Colon (tissue), 2 donors: ENCODE results near the gene DIP2A.
"Not testable (repeated sequence)": the region's sequence is repeated elsewhere in the genome, so short reads cannot be mapped to it uniquely, and the experiment has no call there.

ENCODE experiments used
- FAIRE-seq: peaks from 2 replicates; lab custom pipeline; 2012; peaks lifted over from hg19 to GRCh38; lab: Jason Lieb, UNC
- donor health status: control.
- donor health status: control.

The DIP2A gene

DNA sequence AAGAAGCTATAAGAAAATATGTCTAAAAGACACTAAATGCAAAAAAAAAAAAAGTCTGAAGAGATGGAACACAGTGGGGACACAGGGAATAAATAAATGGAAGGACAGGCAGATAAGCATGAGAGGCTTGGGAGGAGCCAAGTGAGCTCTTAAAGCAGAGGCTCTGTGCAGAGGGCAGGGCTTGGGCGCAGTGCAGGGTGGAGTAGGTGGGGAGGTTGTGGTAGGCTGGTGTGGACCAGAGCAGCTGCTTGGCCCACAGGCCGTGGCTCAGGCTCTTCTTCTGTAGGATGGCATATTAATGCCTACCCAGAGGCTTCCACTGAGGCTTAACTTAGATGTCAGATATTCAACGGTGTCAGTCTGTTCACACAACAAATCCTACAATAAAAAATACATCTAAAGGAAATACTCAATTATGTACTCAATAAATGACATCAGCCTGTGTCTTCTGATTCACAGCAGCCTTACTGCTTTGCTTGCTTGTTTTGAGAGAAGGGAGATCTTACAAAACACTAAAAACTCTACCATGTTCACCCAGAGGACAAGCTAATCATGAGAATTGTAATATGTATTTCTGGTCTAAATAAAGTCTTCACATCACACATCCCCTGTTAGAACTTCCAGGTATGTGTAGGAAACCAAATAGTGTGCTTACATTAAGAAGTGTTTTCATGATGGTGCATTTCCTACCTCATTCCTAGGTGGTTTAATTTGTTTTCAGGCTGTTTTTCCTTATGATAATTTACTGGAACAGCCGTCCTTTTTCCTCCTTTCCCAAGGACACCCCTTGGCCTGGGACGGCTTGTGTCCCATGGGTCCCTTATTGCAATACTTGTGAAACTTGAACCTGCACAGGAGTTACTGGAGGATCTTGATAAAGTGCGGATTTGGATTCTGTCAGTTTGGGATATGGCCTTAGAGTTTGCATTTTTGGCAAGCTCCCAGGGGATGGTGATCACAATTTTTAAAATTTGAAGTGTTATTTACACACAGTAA, 24.9 kb downstream of the DIP2A start:
- no peak for FAIRE-seq

DNA sequence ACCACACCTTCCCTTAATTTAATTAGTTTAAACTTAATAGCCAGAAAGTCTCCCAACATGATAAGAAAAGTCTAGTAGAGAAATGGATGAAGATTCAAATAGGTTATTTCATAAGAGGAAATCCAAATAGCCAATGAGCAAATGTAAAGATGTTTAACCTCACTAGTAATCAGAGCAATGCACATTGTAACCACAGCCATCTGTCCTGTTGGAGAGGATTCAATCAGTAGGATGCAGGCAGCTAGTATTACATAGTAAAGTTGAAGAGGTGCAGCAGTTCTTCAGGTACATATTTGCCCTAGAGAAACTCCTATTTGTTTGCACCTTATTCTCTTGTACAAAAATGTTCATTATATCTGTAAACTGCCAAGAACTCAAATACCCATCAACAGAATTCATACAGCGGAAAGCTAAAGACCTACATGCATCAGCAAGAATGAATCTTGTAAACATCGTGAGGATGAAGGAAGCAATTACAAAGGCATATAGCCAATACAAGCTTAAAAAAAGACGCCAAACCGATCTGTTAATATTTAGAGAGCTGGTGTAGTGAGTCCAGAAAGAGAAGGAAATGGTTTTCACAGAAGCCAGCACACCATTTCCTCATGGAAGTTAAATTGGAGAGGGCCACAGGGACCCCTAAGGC, 27.9 kb downstream of the DIP2A start:
- FAIRE-seq: no peak

DNA sequence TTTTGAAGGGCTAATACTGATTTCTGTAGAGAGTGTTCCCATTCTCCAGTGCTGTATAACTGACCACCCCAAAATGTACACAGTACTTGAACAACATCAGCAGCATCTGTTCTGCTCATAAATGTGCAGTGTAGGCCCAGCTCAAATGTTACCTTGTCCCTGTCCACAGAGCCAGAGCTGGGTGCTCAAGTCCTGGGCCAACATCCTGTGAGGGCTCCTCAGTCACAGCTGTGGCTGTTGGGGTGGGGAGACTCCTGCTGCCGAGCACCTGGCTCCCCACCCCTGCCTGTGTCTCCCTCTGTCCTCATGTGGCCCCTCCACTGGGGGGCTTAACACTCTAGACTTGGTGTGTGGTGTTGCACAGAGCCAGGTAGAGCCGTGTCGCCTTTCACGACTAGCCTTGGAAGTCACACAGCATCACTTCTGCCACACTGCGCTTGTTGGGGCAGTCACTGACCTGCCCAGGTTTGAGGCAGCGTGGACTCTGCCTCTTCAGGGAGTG, 30.5 kb downstream of the DIP2A start:
- no peak for FAIRE-seq

DNA sequence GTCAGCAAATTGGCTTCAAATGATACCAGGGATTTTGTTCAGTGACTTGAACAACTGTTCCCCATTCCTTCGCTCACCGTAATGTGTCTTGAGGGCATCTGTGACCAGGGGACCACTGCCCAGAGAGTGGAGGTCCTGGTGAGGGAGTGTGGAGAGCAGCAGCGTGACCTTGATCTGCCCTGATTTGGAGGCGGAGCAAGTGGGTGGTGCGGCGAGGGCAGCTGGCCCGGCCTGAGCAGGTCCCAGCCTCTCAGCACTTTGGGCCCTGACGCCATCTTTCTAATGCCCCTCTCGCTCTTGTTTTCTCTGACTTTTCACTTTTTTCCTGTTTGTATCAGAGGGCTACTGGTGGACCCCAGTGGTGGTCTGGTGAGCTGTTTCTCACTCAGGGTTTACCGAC, 31.1 kb downstream of the DIP2A start:
- FAIRE-seq: no peak

DNA sequence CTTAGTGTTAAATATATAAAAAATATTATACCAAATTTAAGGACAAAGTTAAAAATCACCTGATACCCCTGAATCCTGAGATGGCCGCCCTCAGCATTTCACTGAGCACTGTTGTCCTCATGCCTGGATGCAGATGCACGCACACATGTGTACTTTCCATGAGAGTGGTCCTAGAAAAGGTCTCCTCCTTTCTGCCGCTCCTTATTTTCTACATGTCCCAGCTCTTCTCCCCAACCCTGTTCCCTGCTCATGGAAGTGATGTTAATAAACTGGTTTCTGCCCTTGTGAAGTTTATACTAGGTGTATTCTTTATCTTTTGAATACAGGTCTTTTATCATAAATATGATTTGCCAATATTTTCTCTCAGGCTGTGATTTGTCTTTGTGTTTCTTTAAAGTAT, 32.9 kb downstream of the DIP2A start:
- FAIRE-seq: no peak

DNA sequence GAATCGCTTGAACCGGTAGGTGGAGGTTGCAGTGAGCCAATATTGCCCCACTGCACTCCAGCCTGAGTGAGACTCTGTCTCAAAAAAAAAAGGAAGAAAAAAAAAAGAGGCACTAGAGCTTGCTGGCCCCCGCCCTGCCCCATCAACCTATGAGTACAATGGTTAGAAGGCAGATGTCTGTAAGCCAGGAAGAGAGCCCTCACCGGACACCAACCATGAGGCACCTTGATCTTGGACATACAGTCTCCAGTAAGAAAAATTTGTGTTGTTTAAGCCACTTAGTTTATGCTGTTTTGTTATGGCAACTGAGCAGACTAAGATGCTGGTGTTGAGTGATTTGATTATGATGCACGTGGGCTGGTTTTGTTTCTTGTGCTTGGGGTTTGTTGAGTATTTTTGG, 34.2 kb downstream of the DIP2A start:
- FAIRE-seq: no peak

DNA sequence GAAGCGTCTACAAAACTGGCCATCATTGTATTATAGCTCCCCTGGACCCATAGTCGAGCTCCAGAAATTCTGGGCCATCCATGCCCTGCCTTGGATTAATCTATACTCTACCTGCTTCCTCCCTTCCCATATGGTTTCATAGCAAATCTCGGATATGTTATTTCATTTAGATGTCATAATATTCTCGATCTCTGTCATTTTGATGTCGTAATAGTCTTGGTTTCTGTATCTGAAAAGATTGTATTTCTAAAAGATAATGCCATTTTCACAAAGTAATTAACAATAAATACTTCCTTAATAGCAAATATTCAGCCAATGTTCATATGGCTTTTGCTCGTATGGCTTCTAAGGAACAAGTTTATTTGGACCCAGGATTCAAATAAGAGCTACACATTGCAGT, 35.1 kb downstream of the DIP2A start:
- no peak for FAIRE-seq

DNA sequence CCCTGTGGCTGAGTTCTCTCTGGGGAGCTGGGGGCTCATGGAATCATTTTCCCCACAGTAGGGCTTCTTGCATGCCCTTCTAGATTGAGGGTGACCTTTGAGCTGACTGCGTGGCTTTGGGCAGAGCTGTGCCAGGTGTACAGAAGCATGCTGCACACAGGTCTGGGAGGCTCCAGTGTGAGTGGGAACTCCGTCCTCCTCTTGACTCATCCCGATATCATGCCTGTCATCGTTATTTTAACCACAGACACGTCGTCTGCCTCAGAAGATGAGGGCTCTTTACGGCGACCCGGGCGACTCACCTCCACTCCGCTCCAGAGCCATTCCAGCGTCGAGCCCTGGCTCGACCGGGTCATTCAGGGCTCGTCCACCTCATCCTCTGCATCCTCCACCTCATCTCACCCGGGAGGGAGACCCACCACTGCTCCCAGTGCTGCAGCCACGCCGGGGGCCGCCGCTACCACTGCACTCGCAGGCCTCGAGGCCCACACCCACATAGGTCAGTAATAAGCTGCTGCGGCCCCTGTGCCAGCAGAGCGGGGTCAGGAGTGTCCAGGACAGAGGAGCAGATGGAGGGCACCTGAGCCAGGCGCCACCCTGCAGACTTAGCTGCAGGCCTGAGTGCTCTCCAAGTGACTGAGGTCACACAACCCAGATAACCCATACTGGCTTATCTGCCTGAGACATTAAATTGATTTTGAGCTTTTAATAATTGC, 39.8 kb downstream of the DIP2A start:
- no peak for FAIRE-seq

DNA sequence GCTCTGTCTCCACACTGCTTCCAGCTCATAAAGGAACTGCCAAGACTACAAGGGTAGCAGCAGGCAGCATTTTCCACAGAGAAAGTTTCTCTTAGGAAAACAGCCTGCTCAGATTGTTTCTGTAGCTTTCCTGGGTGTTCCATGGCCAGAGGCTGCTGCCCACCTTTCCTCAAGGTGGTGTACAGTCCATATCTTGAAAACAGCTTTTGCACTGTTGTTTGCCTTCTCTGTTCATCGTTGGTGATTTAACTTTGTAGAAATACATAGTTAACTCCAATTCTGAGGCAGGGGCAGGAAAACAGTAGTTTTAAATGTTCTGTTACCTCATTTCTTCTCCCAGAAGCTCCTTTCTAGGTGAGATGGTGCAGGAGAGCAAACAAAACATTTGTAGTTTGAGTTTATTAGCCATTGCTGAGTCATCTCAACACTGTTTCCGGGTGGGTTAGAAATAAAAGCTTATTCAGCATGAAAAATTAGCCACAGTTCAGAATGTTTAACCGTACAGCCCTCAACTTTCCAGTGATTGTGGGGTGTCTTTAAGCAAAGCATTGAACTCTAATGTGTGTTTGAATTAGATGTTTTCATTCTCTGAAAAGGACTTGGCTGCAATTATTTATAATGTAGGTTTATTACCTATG, 41.7 kb downstream of the DIP2A start:
- FAIRE-seq: no peak

DNA sequence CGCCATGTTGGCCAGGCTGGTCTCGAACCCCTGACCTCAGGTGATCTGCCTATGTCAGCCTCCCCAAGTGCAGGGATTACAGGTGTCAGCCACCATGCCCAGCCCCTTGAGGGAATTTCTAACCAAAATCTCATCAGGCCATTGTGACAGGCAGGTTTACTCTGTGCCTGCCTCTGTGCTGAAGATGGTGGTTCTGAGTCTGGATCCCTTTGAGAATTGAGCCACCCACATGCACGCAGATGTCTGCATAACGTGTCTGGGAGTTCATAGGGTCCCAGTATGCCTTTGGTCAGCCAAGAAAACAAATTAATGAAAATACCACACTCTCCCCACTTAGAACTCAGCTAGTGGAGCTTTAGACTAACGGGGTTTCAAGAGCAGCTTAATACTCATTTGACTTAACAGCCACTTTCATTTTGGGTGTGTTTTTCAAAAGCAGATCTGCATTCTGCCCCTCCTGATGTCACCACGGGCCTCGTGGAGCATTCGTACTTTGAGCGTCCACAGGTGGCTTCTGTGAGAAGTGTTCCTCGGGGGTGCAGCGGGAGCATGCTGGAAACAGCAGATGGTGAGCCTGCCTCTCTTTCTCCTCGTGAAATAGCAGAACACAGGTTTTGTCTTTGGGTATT, 45.3 kb downstream of the DIP2A start:
- FAIRE-seq: no peak

DNA sequence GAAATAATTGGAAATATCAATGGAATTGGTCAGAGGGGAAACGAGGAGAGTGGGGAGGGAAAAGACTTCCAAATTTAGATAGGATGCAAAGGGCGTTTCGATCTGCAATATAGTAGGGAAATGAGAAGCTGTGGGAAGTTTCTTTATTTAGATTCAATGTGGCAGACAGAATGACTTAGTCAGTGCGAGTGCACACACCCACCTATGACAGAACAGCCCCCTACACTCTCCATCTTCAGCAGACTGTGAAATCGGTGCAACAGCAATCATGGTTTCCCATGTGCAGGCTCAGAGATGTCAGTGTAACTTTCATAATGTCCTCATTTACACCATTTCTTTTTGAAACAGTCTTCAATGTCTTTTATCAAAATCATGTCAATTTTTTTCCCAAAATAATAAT, 46.0 kb downstream of the DIP2A start:
- no peak for FAIRE-seq

DNA sequence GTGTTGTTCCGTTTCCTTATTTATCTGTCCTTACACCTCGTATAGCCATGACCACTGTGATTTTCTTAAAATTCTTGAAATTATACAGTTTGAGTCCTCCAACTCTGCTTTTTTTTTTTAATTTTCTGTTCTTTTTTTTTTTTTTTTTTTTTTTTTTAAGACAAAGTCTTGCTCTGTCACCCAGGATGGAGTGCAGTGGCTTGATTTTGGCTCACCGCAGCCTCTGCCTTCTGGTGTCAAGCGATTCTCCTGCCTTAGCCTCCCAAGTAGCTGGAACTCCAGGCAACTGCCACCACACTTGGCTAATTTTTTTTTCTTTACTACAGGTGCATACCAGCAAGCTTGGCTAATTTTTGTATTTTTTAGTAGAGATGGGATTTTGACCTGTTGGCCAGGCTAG, 48.9 kb downstream of the DIP2A start:
- no peak for FAIRE-seq

DNA sequence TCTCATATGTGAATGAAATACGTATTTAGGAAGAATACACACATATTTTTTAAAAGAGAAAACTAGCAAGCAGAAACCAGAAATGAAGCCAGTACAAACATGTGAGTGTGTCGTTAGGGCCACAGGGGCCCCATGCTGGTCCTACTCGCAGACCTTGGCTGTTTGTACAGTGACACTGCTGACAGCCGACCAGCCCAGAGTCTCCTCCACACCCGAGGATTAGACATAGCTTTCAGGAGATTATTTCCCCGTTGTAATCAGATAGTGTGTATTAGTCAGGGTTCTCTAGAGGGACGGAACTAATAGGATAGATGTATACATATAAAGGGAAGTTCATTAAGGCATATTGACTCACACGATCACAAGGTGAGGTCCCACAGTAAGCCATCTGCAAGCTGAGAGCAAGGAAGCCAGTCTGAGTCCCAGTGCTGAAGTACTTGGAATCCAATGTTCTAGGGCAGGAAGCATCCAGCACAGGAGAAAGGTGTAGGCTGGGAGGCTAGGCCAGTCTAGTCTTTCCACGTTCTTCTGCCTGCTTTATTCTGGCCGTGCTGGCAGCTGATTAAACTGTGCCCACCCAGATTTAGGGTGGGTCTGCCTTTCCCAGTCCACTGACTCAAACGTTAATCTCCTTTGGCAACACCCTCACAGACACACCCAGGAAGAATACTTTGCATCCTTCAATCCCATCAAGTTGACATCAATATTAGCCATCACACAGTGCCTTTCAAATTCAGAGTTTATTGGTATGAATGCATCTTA, 51.2 kb downstream of the DIP2A start:
- FAIRE-seq: no peak

DNA sequence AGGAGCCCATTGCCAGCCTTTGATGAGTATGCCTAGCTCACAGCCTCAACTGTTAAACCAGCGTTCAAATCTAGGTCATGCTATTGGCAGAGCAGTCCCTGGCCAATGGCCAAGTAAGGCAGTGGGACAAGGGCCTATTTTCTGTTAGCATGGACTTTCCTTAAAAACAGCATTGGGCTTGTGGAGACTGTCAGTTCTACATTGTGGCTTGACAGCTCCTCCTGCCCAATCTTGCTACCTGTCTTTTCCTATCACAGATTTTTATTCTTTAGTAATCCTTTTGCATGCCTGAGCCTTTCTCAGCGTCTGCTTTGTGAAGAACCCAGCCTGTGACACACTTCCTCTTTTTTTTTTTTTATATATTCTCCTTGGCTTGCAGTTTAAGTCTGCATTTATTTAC, 56.4 kb downstream of the DIP2A start:
- no peak for FAIRE-seq

DNA sequence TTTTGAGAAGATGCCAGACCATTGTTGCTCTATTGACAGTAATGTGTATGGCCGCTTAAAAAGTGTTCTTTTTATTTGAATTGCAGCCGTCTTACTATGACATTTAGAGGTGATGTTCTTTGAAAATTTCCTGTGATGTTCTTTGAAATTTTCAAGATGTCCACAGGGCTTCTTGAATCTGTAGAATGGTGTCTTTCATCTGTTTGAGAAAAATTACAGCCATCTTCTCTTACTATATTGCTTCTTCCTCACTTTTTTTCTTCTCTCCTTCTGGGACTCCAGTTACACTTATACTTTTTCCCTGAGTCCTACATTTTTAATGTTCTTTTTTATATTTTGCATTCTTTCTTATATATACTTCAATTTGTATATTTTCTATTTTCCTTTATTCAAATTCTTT, 57.4 kb downstream of the DIP2A start:
- FAIRE-seq: no peak

DNA sequence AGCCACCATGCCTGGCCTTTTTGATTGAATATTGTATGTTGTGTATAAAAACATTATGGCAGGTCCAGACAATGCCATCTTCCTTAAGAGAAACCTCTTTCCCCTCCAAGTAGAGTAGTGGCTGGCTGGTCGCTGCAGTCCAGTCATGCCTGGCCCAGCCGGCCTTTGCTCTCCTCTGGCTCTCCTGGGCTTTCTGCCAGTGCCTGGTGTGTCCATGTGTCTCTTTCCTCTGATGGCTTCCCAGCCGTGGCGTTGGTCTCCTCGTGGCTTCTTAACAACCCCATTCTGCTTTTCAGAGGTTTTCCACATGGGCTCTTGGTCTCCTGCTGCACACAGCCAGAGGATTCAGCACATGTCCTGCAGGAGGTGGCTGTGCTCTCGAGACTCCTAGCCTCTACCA, 58.7 kb downstream of the DIP2A start:
- no peak for FAIRE-seq

DNA sequence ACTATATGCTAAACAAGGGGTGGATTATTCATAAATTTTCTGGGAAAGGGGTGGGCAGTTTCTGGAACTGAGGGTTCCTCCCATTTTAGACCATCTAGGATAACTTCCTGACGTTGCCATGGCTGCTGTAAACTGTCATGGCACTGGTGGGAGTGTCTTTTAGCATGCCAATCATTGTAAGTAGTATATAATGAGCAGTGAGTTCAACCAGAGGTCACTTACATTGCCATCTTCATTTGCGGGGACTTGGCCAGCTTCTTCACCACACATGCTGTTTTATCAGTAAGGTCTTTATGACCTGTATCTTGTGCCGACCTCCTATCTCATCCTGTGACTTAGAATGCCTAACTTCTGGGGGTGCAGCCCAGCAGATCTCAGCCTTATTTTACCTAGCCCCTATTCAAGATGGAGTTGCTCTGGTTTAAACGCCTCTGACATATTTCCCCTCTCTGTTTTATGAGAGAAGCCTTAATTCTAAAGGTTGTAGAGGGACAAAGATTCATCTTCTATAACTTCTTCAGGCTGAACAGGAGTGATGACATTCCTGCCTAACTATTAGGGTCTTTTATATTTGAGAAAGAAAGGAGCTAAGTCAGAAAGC, 60.4 kb downstream of the DIP2A start:
- no peak for FAIRE-seq

DNA sequence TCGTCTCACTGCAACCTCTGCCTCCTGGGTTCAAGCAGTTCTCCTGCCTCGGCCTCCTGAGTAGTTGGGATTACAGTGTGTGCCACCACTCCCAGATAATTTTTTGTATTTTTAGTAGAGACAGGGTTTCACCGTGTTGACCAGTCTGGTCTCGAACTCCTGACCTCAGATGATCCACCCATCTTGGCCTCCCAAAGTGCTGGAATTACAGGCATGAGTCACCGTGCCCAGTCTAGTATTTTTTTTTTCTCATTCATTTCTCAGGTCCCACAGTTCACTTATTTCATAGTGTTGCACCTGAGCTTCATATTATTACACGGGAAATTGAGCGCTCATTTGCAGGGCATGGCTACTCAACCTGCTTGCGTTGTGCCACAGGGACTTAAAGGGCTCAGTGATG, 68.7 kb downstream of the DIP2A start:
- FAIRE-seq: not testable (repeated sequence)

DNA sequence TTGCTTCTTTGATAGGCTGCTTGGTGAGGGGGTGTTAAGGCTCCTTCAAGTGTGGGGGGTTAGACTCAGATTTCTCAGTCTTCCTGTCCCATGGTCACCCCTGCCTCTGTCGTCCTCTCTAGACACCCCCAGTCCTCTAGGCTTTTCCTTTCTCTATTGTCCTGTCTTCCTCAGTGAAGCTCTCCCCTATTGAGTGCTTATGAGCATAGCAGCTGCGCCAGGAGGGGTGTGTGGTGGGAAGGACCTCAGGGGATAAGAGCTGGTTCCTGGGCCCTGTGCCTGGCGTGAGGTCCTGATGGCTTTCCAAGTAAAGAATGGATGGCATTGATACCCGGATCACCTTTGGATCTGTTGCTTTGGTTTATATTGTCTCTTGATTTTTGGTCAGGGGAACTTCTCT, 69.1 kb downstream of the DIP2A start:
- FAIRE-seq: no peak

DNA sequence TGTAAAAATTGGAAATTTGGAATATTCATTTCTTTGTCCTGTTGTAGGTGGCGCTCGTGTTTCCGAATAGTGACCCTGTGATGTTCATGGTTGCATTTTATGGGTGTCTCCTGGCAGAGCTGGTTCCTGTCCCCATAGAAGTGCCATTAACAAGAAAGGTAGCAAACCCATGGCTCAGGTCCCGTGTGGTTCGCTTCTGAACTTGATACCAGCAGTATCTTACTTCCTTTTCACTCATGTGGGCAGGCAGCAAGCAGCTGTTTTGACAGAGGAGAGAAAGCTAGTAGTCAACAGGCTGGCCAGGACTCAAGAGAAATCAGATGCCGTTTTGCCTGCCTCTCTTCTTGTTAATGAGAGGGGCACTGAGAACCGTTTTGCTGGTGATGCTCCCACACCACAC, 73.4 kb downstream of the DIP2A start:
- no peak for FAIRE-seq

DNA sequence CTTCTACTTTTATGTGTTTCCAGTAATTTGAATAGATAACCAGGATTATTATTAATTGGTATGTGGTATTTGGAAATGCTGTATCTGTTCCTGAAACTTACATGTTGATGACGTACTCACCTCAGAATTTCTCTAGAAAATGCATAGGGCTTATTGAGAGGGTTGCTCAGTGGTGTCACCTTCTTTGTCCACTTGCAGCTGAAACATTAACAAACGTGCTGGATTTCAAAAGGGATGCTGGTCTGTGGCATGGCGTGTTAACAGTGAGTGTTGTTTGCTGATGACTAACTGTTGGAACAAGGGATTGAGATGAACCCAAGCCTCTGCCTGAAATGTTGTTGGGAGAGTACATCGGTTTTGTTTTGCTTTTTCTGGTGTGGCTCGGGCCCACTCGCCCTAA, 78.3 kb downstream of the DIP2A start:
- no peak for FAIRE-seq
